Lower leg skin (tissue), 3 donors: Measurements from ENCODE around the gene MBD3L4.

Experiments
- POLR2A ChIP-seq, 2 donors: fragments of 450-650 bp; IDR thresholded peaks; one replicate each; pipeline ENCODE4 v1.6.1; 2016 to 2017; ENCODE audit warnings: antibody characterized with exemption in 2 of 2, mild to moderate bottlenecking in 1 of 2, moderate library complexity in 1 of 2
- TF ChIP-seq, protein P1 (sequence below), 3 donors: fragments of 450-650 bp; IDR thresholded peaks; one replicate each; pipeline ENCODE4 v1.5.1; 2016; ENCODE audit warnings: antibody characterized with exemption in 3 of 3, mild to moderate bottlenecking in 3 of 3, moderate library complexity in 2 of 3

DNA sequence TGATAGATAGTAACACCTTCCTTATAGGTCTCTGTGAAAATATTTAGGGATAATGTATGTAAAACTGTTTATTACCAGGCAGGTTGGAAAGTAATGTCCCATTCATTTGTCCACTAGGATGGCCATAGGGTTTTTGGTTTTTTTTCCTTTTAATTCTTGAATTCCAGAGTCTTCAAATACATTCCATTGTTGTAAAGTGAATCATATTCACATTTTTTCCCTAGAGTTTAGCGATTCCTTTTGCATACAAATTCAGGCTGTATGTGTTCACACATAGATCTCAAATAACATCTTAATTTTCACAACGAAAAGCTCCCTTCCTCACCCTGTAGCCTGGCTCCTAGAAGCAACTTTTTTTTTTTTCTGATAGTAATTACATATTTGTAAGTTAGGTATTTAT, 27.7 kb upstream of the MBD3L4 start:
- TF ChIP-seq, protein P1, sequence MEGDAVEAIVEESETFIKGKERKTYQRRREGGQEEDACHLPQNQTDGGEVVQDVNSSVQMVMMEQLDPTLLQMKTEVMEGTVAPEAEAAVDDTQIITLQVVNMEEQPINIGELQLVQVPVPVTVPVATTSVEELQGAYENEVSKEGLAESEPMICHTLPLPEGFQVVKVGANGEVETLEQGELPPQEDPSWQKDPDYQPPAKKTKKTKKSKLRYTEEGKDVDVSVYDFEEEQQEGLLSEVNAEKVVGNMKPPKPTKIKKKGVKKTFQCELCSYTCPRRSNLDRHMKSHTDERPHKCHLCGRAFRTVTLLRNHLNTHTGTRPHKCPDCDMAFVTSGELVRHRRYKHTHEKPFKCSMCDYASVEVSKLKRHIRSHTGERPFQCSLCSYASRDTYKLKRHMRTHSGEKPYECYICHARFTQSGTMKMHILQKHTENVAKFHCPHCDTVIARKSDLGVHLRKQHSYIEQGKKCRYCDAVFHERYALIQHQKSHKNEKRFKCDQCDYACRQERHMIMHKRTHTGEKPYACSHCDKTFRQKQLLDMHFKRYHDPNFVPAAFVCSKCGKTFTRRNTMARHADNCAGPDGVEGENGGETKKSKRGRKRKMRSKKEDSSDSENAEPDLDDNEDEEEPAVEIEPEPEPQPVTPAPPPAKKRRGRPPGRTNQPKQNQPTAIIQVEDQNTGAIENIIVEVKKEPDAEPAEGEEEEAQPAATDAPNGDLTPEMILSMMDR (IDR thresholded peaks at IDR 0.05): no peak
- no peak for TF ChIP-seq POLR2A (IDR thresholded peaks at IDR 0.05)
